ENCODE results near the gene MYBL2.
"Not testable (repeated sequence)": the region's sequence is repeated elsewhere in the genome, so short reads cannot be mapped to it uniquely, and the experiment has no call there.

Gene MYBL2

GRCh38 chr20:43752561-43753301 is 85.8 kb downstream of the MYBL2 start:
- DNase-seq = no peak

- no peak for DNase-seq
These were observed 88.5 kb downstream of the MYBL2 start for GRCh38 chr20:43755390-43755789.

- no peak for DNase-seq
These were observed 88.9 kb downstream of the MYBL2 start for GRCh38 chr20:43755851-43756250.

- not testable (repeated sequence) for DNase-seq
These were observed 91.0 kb downstream of the MYBL2 start for GRCh38 chr20:43757888-43758287.

- no peak for DNase-seq
These were observed 94.7 kb downstream of the MYBL2 start for GRCh38 chr20:43761386-43762340.

GRCh38 chr20:43762911-43763310 is 96.0 kb downstream of the MYBL2 start:
- DNase-seq = no peak

- DNase-seq = no peak
These were observed 99.0 kb downstream of the MYBL2 start for GRCh38 chr20:43765916-43766315.

Data from CD4-positive, alpha-beta T cell treated with Interleukin-6 for 4 hours (primary cell).